ES-I3 (cell line): ENCODE data around the gene ARHGAP45.
A peak's percentile ranks its signal among the peaks of the same experiment; 100 is the strongest.

Experiments
- H3K36me3 ChIP-seq: 2 replicates; pipeline ENCODE4 v1.6.1; 2013; ENCODE audit warnings: mild to moderate bottlenecking, low read length, control low read depth, moderate library complexity; ENCODE audit not compliant: insufficient read depth
- H3K4me1 ChIP-seq: 2 replicates; pipeline ENCODE4 v1.6.1; 2013; ENCODE audit warnings: mild to moderate bottlenecking, control low read depth, low read length; ENCODE audit not compliant: insufficient read depth
- H3K9ac ChIP-seq: 2 replicates; pipeline ENCODE4 v1.6.1; 2013; ENCODE audit warnings: low read depth, mild to moderate bottlenecking, low read length, moderate library complexity
- H3K9me3 ChIP-seq: 2 replicates; pipeline ENCODE4 v1.6.1; 2013; ENCODE audit warnings: mild to moderate bottlenecking, low read length, moderate library complexity; ENCODE audit not compliant: control insufficient read depth, insufficient read depth

ARHGAP45 gene

DNA sequence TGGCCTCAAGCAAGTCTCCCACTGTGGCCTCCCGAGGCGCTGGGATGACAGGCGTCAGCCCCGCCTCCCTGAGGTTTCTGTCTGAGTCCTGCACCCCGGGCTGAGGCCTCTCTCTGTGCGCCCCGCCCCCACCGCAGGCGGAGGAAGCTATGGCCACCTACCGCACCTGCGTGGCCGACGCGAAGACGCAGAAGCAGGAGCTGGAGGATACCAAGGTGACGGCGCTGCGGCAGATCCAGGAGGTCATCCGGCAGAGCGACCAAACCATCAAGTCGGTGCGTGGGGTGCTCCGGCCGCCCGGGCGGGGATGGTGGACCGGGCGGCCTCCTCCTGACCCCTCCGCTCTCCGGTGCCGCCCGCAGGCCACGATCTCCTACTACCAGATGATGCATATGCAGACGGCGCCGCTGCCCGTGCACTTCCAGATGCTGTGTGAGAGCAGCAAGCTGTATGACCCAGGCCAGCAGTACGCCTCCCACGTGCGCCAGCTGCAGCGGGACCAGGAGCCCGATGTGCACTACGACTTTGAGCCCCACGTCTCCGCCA lies 12.7 kb downstream of the ARHGAP45 start:
- no peaks in the 10 kb centered on the region for H3K4me1 ChIP-seq
- no peak overlapping the region for H3K9ac ChIP-seq
- peaks cover 3% of the 10 kb centered on the region for H3K36me3 ChIP-seq
- no peaks in the 10 kb centered on the region for H3K9me3 ChIP-seq

DNA sequence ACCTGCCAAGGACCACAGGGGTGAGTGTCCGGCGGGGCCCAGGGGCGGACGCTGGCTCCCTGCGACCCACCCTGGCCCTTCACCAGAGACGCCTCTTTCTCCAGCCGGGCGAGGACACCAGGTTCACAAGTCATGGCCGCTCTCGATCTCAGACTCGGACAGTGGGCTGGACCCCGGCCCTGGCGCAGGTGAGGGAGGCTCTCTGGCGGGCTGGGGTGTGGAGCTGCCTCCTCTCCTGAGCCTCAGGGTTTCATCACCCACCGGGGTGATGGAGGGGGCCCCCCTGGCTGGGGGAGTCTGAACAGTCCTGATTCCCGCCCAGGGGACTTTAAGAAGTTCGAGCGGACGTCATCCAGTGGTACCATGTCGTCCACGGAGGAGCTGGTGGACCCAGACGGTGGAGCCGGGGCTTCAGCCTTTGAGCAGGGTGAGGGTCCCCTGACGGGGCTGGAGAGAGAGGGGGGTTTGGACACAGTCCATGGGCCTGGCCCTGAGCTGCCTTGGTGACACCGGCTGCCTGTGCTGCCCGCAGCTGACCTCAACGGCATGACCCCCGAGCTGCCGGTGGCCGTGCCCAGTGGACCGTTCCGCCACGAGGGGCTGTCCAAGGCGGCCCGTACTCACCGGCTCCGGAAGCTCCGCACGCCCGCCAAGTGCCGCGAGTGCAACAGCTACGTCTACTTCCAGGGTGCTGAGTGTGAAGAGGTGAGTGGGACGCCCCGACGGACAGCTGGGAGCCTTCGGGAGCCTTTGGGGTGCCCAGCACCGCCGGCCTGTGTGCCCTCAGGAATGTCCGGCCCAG lies 13.6 kb downstream of the ARHGAP45 start:
- no peaks in the 10 kb centered on the region for H3K4me1 ChIP-seq
- H3K9ac ChIP-seq: no peak overlapping the region
- peaks cover 3% of the 10 kb centered on the region for H3K36me3 ChIP-seq
- H3K9me3 ChIP-seq: no peaks in the 10 kb centered on the region

DNA sequence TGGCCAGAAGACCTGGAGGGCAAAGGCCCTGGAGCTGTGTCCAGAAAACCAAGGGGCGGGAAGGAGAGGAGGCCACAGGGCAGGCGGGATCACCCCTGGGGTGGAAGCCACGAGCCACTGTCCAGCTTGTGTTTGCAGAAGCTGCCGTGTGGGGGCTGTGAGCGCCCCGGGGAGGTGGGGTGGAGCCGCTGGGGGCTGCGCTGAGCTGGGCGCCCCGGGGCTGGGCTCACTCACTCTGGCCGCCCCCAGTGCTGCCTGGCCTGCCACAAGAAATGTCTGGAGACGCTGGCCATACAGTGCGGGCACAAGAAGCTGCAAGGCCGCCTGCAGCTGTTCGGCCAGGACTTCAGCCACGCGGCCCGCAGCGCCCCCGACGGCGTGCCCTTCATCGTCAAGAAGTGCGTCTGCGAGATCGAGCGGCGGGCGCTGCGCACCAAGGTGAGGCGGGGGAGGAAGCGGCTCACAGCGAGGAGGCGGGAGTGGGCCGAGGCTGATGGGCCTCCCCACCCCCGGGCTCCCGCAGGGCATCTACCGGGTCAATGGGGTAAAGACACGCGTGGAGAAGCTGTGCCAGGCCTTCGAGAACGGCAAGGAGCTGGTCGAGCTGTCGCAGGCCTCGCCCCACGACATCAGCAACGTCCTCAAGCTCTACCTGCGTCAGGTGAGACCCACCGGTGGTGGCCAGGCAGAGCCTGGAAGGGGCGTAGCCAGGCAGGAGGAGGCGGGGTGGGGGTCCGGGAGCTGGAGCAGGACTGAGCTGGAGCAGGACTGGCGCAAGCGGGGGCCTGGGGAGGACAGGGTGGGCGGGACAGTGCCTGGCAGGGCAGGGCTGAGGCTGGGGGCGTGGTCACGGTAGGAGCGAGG lies 14.6 kb downstream of the ARHGAP45 start:
- H3K4me1 ChIP-seq: no peaks in the 10 kb centered on the region
- H3K9ac ChIP-seq: peak overlapping the region; percentile 52; the same call in 1 of the 2 replicates
- H3K36me3 ChIP-seq: no peaks in the 10 kb centered on the region
- H3K9me3 ChIP-seq: no peaks in the 10 kb centered on the region

DNA sequence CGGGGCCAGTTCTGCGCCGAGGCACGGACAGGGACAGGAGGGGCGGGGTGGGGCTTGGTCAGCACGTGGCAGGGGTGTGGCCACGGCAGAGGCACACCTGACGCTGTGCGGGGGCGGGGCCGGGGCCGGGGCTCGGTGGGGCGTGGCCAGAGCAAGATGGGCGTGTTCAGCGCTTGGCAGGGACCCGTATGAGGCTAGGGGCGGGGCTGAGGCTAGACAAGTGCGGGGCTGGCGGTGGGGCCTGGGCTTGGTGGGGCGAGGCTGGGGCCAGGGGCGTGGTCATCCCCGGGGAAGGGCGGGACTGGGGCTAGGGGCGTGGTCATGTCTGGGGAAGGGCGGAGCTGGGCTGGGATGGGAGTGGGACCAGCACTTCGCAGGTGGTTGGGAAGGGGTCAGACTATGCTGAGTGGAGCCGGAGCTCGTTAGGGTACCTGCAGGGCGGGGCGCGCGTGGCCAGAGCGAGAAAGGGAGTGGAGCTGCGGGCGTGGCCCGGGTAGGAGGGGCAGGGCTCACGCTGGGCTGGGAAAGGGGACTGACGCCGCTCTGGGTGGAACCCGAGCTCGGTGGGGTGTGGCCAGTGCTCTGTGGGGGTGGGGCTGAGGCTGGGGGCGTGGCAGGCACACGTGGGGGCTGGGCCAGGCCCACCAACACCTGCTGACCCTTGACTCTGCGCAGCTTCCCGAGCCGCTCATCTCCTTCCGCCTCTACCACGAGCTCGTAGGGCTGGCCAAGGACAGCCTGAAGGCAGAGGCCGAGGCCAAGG lies 15.4 kb downstream of the ARHGAP45 start:
- no peaks in the 10 kb centered on the region for H3K36me3 ChIP-seq
- no peaks in the 10 kb centered on the region for H3K4me1 ChIP-seq

GRCh38 chr19:1082928-1083816 lies 16.2 kb downstream of the ARHGAP45 start:
- Histone ChIP-seq H3K9me3 (no peaks in the 10 kb centered on the region), H3K9ac (peak overlapping the region; percentile 76; the same call in 1 of the 2 replicates), H3K36me3 (peaks cover 3% of the 10 kb centered on the region; the same call in 1 of the 2 replicates), H3K4me1 (no peaks in the 10 kb centered on the region)

More for the DNA sequence above, 15.4 kb downstream of the ARHGAP45 start:
- Histone ChIP-seq H3K9ac (peak overlapping the region; percentile 76; the same call in 1 of the 2 replicates), H3K9me3 (no peaks in the 10 kb centered on the region)

DNA sequence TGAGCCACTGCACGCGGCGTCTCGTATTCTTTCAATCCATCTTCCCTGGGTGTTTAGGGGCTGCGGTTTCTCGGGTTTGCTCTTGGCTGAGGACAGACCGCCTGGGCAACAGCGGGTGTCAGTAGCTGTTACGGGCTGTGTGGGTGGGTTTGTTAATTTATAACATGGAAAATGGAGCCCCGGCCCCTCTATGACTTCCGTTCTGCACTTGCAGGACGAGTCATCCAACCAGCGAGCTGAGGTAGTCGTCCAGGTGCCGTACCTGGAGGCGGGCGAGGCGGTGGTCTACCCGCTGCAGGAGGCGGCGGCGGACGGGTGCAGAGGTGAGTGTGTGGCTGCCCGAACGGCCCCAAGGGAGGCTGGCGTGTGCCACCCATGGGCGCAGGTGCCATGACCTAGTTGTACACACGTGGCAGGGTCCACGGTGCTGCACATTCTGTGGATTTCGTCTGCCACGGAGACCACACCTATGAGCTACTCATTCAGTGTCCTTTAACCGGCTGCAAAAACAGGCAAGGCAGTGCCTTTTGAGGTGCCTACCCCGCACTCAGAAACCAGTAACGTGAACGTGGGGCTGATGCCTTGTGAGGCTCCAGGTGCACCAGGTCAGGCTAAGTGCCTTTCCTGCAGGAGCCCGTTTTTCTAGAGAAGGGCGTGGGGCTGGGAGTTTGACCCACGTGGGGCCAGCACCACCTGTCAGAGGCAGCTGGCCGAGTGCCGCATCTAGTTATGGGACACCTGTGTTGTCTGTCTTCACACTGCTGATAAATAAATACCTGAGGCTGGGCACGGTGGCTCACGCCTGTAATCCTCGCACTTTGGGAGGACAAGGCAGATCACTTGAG lies 17.3 kb downstream of the ARHGAP45 start:
- peaks cover 3% of the 10 kb centered on the region for H3K36me3 ChIP-seq
- no peaks in the 10 kb centered on the region for H3K4me1 ChIP-seq
- H3K9ac ChIP-seq: no peak overlapping the region
- no peaks in the 10 kb centered on the region for H3K9me3 ChIP-seq

- Histone ChIP-seq H3K36me3 (peaks cover 3% of the 10 kb centered on the region), H3K4me1 (no peaks in the 10 kb centered on the region), H3K9me3 (no peaks in the 10 kb centered on the region), H3K9ac (no peak overlapping the region)
Observed at GRCh38 chr19:1085053-1085658, 18.2 kb downstream of the ARHGAP45 start.

DNA sequence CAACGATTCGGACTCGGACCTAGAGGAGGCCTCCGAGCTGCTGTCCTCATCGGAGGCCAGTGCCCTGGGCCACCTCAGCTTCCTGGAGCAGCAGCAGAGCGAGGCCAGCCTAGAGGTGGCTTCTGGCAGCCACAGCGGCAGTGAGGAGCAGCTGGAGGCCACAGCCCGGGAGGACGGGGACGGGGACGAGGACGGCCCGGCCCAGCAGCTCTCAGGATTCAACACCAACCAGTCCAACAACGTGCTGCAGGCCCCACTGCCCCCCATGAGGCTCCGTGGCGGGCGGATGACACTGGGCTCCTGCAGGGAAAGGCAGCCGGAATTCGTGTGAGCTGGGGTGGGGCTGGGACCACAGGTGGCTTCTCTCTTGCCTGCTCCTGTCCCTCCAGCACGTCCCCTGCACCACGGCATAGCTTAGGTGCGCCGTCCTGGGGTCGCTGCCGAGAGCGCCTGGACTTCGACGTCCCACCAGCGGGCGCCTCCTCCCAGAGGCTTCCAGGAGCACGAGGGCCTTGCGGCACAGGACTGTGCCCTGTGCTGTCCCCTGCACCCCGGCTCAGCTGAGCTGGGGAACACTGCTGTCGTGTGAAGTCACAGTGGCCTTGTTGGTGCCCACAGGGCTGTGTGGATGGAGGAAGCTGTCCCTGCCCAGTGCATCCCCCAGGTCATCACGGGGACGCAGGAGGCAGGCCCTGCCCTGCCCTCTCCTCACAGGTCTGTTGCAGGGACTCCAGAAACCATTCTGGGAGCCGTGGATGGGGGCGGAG lies 18.9 kb downstream of the ARHGAP45 start:
- no peak overlapping the region for H3K9ac ChIP-seq
- peaks cover 3% of the 10 kb centered on the region for H3K36me3 ChIP-seq
- no peaks in the 10 kb centered on the region for H3K9me3 ChIP-seq
- H3K4me1 ChIP-seq: no peaks in the 10 kb centered on the region

DNA sequence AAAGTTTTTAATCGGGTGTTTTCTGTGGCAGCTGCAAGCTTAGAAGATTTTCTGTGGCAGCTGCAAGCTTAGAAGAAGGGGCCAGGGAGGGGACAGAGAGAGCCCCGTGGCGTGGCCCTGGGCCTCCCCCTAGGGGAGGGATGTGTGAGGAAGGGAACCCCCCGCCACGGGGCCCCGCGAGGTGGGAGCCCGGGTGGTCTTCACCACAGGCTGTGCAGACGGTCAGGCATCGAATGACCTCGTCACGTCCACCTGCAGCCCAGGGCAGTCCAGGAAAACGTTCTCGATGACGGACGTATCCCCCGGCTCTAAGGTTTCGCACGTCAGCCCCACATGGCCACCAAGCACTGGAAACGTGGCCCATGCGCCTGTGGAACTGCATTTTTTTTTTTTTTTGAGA lies 19.6 kb downstream of the ARHGAP45 start:
- Histone ChIP-seq H3K9ac (no peak overlapping the region), H3K36me3 (peaks cover 3% of the 10 kb centered on the region)

DNA sequence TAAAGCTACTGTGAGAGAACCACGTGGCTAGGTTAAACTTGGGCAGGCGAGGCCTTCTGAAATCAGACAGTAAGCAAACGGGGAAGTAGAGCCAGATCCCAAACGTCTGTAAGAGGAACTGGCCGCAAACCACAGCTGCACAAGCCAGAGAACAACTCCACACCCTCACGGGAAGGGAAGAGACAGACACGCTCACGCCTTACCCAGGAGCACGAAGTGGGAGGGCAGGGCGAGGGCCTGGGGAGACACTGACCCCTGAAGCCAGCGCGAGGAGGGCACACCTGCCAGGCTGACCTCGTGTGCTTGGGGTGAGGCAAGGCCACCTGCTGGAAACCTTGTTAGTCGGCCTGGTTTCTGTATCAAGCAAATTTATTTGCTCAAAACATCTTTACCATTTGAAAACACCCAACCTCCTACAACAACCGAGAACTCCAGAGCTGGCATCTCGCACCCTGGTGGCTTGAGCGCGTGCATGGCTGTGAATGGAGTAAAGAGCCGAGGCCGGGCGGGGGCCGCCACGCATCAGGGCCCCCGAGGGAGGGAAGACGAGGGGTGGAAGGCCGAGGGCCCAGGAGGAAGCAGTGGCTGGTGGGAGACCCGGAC lies 20.9 kb downstream of the ARHGAP45 start:
- no peak overlapping the region for H3K9ac ChIP-seq
- no peaks in the 10 kb centered on the region for H3K9me3 ChIP-seq
- peaks cover 9% of the 10 kb centered on the region for H3K36me3 ChIP-seq
- H3K4me1 ChIP-seq: no peaks in the 10 kb centered on the region

More for the DNA sequence above, 19.6 kb downstream of the ARHGAP45 start:
- H3K9me3 ChIP-seq: no peaks in the 10 kb centered on the region
- no peaks in the 10 kb centered on the region for H3K4me1 ChIP-seq

DNA sequence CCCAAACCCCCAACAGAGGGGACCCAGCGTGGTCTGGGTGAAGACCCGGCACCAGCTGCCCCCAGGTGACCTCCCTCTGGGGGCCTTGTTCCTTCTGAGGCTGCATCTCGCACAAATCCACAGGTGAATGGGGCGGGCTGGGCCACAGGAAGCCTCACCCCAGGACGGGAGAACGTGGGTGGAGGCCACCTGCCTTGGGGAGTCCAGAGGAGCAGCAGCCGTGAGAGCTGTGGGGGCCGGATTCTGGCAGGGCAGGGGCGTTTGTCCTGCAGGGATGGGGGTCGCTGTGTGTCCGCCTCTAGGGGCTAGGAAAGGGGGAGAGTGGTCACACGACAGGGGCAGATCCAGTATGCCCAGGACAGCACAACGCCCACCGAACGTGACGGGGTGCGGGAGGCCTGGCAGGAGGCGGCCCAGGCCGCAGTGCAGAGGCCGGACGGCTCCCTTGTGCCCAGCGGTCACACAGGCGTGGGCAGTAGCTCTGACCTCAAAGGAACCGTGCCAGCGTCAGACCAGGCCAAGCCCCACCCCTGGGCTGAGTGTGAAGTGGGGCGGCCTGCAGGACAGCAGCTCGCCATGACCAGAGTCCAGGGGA lies 21.5 kb downstream of the ARHGAP45 start:
- H3K9ac ChIP-seq: no peak overlapping the region
- peaks cover 9% of the 10 kb centered on the region for H3K36me3 ChIP-seq
- H3K9me3 ChIP-seq: no peaks in the 10 kb centered on the region
- H3K4me1 ChIP-seq: no peaks in the 10 kb centered on the region
